Loucy (cell line): ENCODE results near the gene ZBTB2.

Experiments used
- EZH2phosphoT487 ChIP-seq: fragments of 200-600 bp; IDR thresholded peaks from 2 replicates; pipeline ENCODE4 v1.6.1; 2018; ENCODE audit warnings: antibody characterized with exemption, mild to moderate bottlenecking, moderate library complexity, borderline replicate concordance
- TF ChIP-seq, protein P1 (sequence below): fragments of 200-600 bp; sonication (generic); conservative IDR thresholded peaks from 2 replicates; pipeline ENCODE4 v1.5.1; 2014; ENCODE audit warnings: mild to moderate bottlenecking, antibody characterized with exemption, low read length

- TF ChIP-seq, protein P1, sequence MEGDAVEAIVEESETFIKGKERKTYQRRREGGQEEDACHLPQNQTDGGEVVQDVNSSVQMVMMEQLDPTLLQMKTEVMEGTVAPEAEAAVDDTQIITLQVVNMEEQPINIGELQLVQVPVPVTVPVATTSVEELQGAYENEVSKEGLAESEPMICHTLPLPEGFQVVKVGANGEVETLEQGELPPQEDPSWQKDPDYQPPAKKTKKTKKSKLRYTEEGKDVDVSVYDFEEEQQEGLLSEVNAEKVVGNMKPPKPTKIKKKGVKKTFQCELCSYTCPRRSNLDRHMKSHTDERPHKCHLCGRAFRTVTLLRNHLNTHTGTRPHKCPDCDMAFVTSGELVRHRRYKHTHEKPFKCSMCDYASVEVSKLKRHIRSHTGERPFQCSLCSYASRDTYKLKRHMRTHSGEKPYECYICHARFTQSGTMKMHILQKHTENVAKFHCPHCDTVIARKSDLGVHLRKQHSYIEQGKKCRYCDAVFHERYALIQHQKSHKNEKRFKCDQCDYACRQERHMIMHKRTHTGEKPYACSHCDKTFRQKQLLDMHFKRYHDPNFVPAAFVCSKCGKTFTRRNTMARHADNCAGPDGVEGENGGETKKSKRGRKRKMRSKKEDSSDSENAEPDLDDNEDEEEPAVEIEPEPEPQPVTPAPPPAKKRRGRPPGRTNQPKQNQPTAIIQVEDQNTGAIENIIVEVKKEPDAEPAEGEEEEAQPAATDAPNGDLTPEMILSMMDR = no peak
- TF ChIP-seq EZH2phosphoT487 = no peak
These were observed 55.4 kb downstream of the ZBTB2 start for GRCh38 chr6:151335930-151336329.
